BE2C (cell line): ENCODE data around the gene APOLD1.
"Not testable (repeated sequence)": the region's sequence is repeated elsewhere in the genome, so short reads cannot be mapped to it uniquely, and the experiment has no call there.

Experiments used
- DNase-seq: peaks from one replicate; pipeline ENCODE4 v3.0.0-alpha.2; 2020
- H3K27me3 ChIP-seq: fragments of 250-450 bp; sonication (Bioruptor Pico); 2 replicates; pipeline ENCODE4 v1.5.1; 2020; ENCODE audit warnings: mild to moderate bottlenecking
- H3K36me3 ChIP-seq: fragments of 250-450 bp; sonication (Bioruptor Pico); 2 replicates; pipeline ENCODE4 v1.5.1; 2020; ENCODE audit warnings: mild to moderate bottlenecking
- H3K4me1 ChIP-seq: fragments of 250-450 bp; sonication (Bioruptor Pico); 2 replicates; pipeline ENCODE4 v1.5.1; 2020
- H3K4me3 ChIP-seq: 2 replicates; pipeline ENCODE4 v1.5.1; 2011; ENCODE audit warnings: low read depth, low read length
- H3K9me3 ChIP-seq: fragments of 250-450 bp; sonication (Bioruptor Pico); 2 replicates; pipeline ENCODE4 v1.5.1; 2020
- CTCF ChIP-seq: IDR thresholded peaks from 2 replicates; pipeline ENCODE4 v1.5.1; 2012; ENCODE audit warnings: mild to moderate bottlenecking, low read depth, low read length

The APOLD1 gene

GRCh38 chr12:12796928-12797793, 11.7 kb downstream of the APOLD1 start:
- H3K27me3 ChIP-seq: no peaks in the 10 kb centered on the region
- H3K4me3 ChIP-seq: no peak overlapping the region
- TF ChIP-seq CTCF: no peak
- H3K4me1 ChIP-seq: peaks cover 6% of the 10 kb centered on the region
- no peaks in the 10 kb centered on the region for H3K9me3 ChIP-seq
- H3K36me3 ChIP-seq: no peaks in the 10 kb centered on the region
- DNase-seq: no peak

- peaks cover under 1% of the 10 kb centered on the region for H3K4me1 ChIP-seq
- H3K9me3 ChIP-seq: no peaks in the 10 kb centered on the region
- TF ChIP-seq CTCF: no peak
- H3K4me3 ChIP-seq: no peak overlapping the region
- H3K27me3 ChIP-seq: no peaks in the 10 kb centered on the region
- no peak for DNase-seq
- H3K36me3 ChIP-seq: no peaks in the 10 kb centered on the region
Measured at GRCh38 chr12:12797794-12798152, 12.3 kb downstream of the APOLD1 start.

GRCh38 chr12:12798480-12798879, 13.0 kb downstream of the APOLD1 start:
- Histone ChIP-seq H3K9me3 (no peaks in the 10 kb centered on the region), H3K36me3 (no peaks in the 10 kb centered on the region), H3K4me3 (no peak overlapping the region), H3K27me3 (no peaks in the 10 kb centered on the region), H3K4me1 (no peaks in the 10 kb centered on the region)
- no peak for DNase-seq
- TF ChIP-seq CTCF: no peak

GRCh38 chr12:12799163-12799920, 13.9 kb downstream of the APOLD1 start:
- DNase-seq: no peak
- Histone ChIP-seq H3K4me3 (no peak overlapping the region), H3K27me3 (no peaks in the 10 kb centered on the region), H3K9me3 (no peaks in the 10 kb centered on the region), H3K36me3 (no peaks in the 10 kb centered on the region), H3K4me1 (no peaks in the 10 kb centered on the region)
- TF ChIP-seq CTCF: no peak

GRCh38 chr12:12800406-12801180, 15.1 kb downstream of the APOLD1 start:
- Histone ChIP-seq H3K4me1 (no peaks in the 10 kb centered on the region), H3K4me3 (no peak overlapping the region), H3K36me3 (no peaks in the 10 kb centered on the region), H3K27me3 (no peaks in the 10 kb centered on the region), H3K9me3 (no peaks in the 10 kb centered on the region)
- TF ChIP-seq CTCF: no peak
- DNase-seq: no peak

GRCh38 chr12:12801656-12802055, 16.2 kb downstream of the APOLD1 start:
- not testable (repeated sequence) for H3K27me3 ChIP-seq, DNase-seq, H3K9me3 ChIP-seq, H3K4me1 ChIP-seq, H3K4me3 ChIP-seq, H3K36me3 ChIP-seq
